ENCODE data around the gene FBXL7. TPM values are rescaled to one million over a fixed set of nuclear protein-coding genes. Genes with fewer than 3 reads are reported as not detected.

FBXL7 gene
- total and polyA plus RNA-seq, 9 of the 15 experiments (the other 6 are each of a cell fraction or from before 2014, with no cell fraction given): 0.04 to 0.08 TPM; not detected in 7

- no peak for FAIRE-seq
- in situ Hi-C loops (cut with MboI) (no loop called here), intact Hi-C loops (cut with micrococcal nuclease) (no loop called here)
- no peak for DNase-seq (ENCODE audit: extremely low read depth in 1 of 4, low spot score in 3 of 4)
- no peaks in the 10 kb centered on the region for H3K4me1 ChIP-seq (replicated peaks in 1 of 2; ENCODE audit: control insufficient read depth in 2 of 2, insufficient read depth in 2 of 2, low read length in 2 of 2)
- no peaks in the 10 kb centered on the region for H3K79me2 ChIP-seq (ENCODE audit: control insufficient read depth, insufficient read depth, low read length)
- no peak for TF ChIP-seq SIN3B (IDR thresholded peaks at IDR 0.05; ENCODE audit: low read depth)
- TF ChIP-seq ATF1 (CRISPR knock-in tag; IDR thresholded peaks at IDR 0.05): no peak
- TF ChIP-seq ATF1 (tag; IDR thresholded peaks at IDR 0.05): no peak
- TF ChIP-seq KAT2B (IDR thresholded peaks at IDR 0.05; ENCODE audit: low read depth, low read length): no peak
- no peak for TF ChIP-seq ZNF239 (CRISPR knock-in tag; IDR thresholded peaks at IDR 0.05)
- TF ChIP-seq U2AF2 (optimal IDR thresholded peaks at IDR 0.05; ENCODE audit: low read depth, low read length): no peak
- no peak for TF ChIP-seq ZNF407 (IDR thresholded peaks at IDR 0.05; ENCODE audit: low read depth)
- no peak for TF ChIP-seq RBM39 (optimal IDR thresholded peaks at IDR 0.05; ENCODE audit: low read depth, low read length)
- no peak for TF ChIP-seq XRCC4 (IDR thresholded peaks at IDR 0.05; ENCODE audit: extremely low read depth, insufficient read depth, insufficient read length)
- no peak for TF ChIP-seq HOMEZ (CRISPR knock-in tag; IDR thresholded peaks at IDR 0.05)
- ChIA-PET CTCF (ENCODE audit: low intra/inter-chr PET ratio) (no interaction called here), POLR2A (no interaction called here)
- H2AFZ ChIP-seq (ENCODE audit: low read depth, low read length): no peak overlapping the region
- H3K9ac ChIP-seq (ENCODE audit: insufficient read depth in 1 of 2, low read depth in 2 of 2, low read length in 2 of 2): no peak overlapping the region
- no peaks in the 10 kb centered on the region for H3K27me3 ChIP-seq (ENCODE audit: control insufficient read depth in 2 of 2, insufficient read depth in 2 of 2, low read length in 2 of 2)
- no peak for ATAC-seq
- H4K20me1 ChIP-seq (replicated peaks; ENCODE audit: control insufficient read depth, insufficient read depth, low read length): no peaks in the 10 kb centered on the region
- H3K4me3 ChIP-seq: no peak overlapping the region
- no peak overlapping the region for H3K4me2 ChIP-seq (ENCODE audit: insufficient read depth, low read length)
- WGBS (ENCODE audit: insufficient coverage, low coverage, missing lambda C conversion rate): 0% methylated on average over 3 of the region's 3 CpGs
- H3K36me3 ChIP-seq (ENCODE audit: control insufficient read depth, insufficient read depth, low read length): no peaks in the 10 kb centered on the region
- no TSS peak for BruUV-seq (replicated peaks)
- H3K9me1 ChIP-seq (ENCODE audit: control insufficient read depth, insufficient read depth, low read length): no peaks in the 10 kb centered on the region
- H3K27ac ChIP-seq (ENCODE audit: extremely low read depth, low read depth, low read length): no peak overlapping the region
- H3K9me3 ChIP-seq (replicated peaks; ENCODE audit: control insufficient read depth, insufficient read depth, low read depth, low read length): 0 out of 2 replicates have a peak, but pooled peaks cover 1% of the 10 kb centered on the region
Measured at GRCh38 chr5:15807248-15807647, 307.3 kb downstream of the FBXL7 start.

Measured in K562 (cell line).